Fibroblast of lung (primary cell): Measurements from ENCODE around the gene XRRA1. TPM values are rescaled to one million over a fixed set of nuclear protein-coding genes. Genes with fewer than 3 reads are reported as not detected.

ENCODE experiments used
- DNase-seq, 2 donors: peaks; one replicate each; pipeline versions ENCODE4 v3.0.0 to v3.0.0-alpha.2; 2010; ENCODE audit warnings: low read depth in 2 of 2
- H2AFZ ChIP-seq: 2 replicates; pipeline ENCODE4 v1.5.1; 2012; ENCODE audit warnings: low read length, control low read depth, inconsistent platforms
- H3K27ac ChIP-seq: 2 replicates; pipeline ENCODE4 v1.5.1; 2011; ENCODE audit warnings: low read length, control low read depth; ENCODE audit not compliant: insufficient read depth
- H3K27me3 ChIP-seq: 2 replicates; pipeline ENCODE4 v1.5.1; 2011; ENCODE audit warnings: mild to moderate bottlenecking, low read length; ENCODE audit not compliant: control insufficient read depth, insufficient read depth
- H3K36me3 ChIP-seq: 2 replicates; pipeline ENCODE4 v1.5.1; 2011; ENCODE audit warnings: low read length; ENCODE audit not compliant: control insufficient read depth, insufficient read depth
- H3K4me1 ChIP-seq: 2 replicates; pipeline ENCODE4 v1.5.1; 2011; ENCODE audit warnings: low read length; ENCODE audit not compliant: control insufficient read depth, insufficient read depth; ENCODE audit errors: extremely low read depth
- H3K4me2 ChIP-seq: 2 replicates; pipeline ENCODE4 v1.5.1; 2011; ENCODE audit warnings: low read length, control low read depth; ENCODE audit not compliant: insufficient read depth; ENCODE audit errors: extremely low read depth
- H3K4me3 ChIP-seq, 4 experiments: fragments of 200-600 bp in 1 of 4; sonication (generic) in 1 of 4; replicated peaks in 1 of 4; 2 replicates each; pipeline ENCODE4 v1.5.1; 2011 to 2016; ENCODE audit warnings: low read length in 4 of 4, low read depth in 3 of 4, mild to moderate bottlenecking in 3 of 4, control low read depth in 2 of 4, inconsistent platforms in 1 of 4, mixed read lengths in 1 of 4; ENCODE audit not compliant: insufficient read depth in 1 of 4; ENCODE audit errors: control extremely low read depth in 1 of 4
- H3K79me2 ChIP-seq: 2 replicates; pipeline ENCODE4 v1.5.1; 2012; ENCODE audit warnings: mild to moderate bottlenecking, low read length, inconsistent platforms; ENCODE audit not compliant: control insufficient read depth, insufficient read depth
- H3K9ac ChIP-seq: 2 replicates; pipeline ENCODE4 v1.5.1; 2011; ENCODE audit warnings: mild to moderate bottlenecking, low read length, control low read depth; ENCODE audit not compliant: insufficient read depth
- H3K9me3 ChIP-seq: 2 replicates; pipeline ENCODE4 v1.5.1; 2012; ENCODE audit warnings: low read depth, low read length; ENCODE audit not compliant: control insufficient read depth, insufficient read depth
- H4K20me1 ChIP-seq: 2 replicates; pipeline ENCODE4 v1.5.1; 2011; ENCODE audit warnings: low read length; ENCODE audit not compliant: control insufficient read depth, insufficient read depth; ENCODE audit errors: extremely low read depth
- CTCF ChIP-seq, 2 donors: IDR thresholded peaks in 1 of 2; conservative IDR thresholded peaks in 1 of 2; 1 replicate in 1 of 2; 2 replicates in 1 of 2; pipeline ENCODE4 v1.5.1; 2011 to 2012; ENCODE audit warnings: low read length in 2 of 2, control low read depth in 1 of 2, inconsistent platforms in 1 of 2, low read depth in 1 of 2, mild to moderate bottlenecking in 1 of 2
- EZH2 ChIP-seq: IDR thresholded peaks from 2 replicates; pipeline ENCODE4 v1.5.1; 2012; ENCODE audit warnings: low read length, control low read depth, mild to moderate bottlenecking; ENCODE audit errors: missing control alignments
- polyA plus RNA-seq, 2 donors: library from polyadenylated mRNA; depleted of rRNA in 1 of 2; stranded (reverse) in 1 of 2; unstranded in 1 of 2; fragments of >200 nt; gene quantifications; 2 replicates each; pipeline ENCODE4 v1.2.1, GENCODE V29; 2011 to 2012; ENCODE audit warnings: missing spikeins in 1 of 2
- total RNA-seq: library from RNA; depleted of rRNA; stranded (reverse); fragments of >200 nt; gene quantifications from 2 replicates; pipeline ENCODE4 v1.2.1, GENCODE V29; 2014

XRRA1 gene
- total and polyA plus RNA-seq, 2 donors (not counting 1 experiment from before 2014, with no cell fraction given): 5.0 to 8.6 TPM

DNA sequence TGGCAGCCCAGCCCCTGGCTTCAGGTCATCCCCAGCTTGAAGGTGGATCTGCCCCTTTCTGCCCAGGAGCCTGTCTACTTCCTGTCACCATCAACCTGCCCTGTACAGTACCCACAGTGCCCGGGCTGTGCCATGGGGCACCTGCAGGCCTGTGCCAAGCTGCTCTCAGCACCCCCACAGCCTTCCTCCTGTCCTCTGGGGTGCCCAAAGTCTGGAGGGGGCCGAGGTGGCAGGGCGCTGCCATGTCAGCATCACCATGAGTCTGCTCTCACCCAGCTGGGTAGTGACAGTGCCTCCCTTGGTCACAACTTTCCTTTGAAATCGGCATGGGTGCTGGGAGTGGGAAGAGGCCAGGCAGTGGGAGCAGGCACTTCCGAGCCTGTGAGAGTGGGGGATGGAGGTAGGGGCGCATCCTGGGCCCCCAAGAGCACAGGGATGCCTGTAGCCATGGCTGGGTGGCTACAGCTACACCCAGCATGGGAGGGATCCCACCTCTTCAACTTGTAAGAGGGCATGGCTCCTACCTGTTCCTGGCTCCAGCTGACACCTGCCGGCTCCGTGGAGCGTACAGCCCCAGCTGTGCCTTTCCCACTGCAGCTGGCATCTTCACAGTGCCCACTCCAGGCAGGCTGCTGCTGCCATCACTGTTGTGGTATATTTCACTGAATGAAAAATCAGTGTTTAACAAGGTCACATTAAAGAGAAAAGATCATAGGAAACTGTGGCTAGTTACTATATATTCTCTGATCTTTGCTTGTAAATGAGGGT lies 157.4 kb downstream of the XRRA1 start:
- H3K27me3 ChIP-seq: no peaks in the 10 kb centered on the region
- no peak overlapping the region for H2AFZ ChIP-seq
- no peaks in the 10 kb centered on the region for H4K20me1 ChIP-seq
- H3K4me2 ChIP-seq: no peak overlapping the region
- TF ChIP-seq EZH2 (no peak), CTCF (conservative IDR thresholded peaks at IDR 0.05 in 1 of 2, IDR thresholded peaks at IDR 0.05 in 1 of 2; ENCODE audit: low read depth in 1 of 2, low read length in 2 of 2) (no peak)
- H3K27ac ChIP-seq: no peak overlapping the region
- DNase-seq: no peak
- no peaks in the 10 kb centered on the region for H3K4me1 ChIP-seq
- peaks cover 16% of the 10 kb centered on the region for H3K36me3 ChIP-seq
- H3K9me3 ChIP-seq: no peaks in the 10 kb centered on the region
- H3K9ac ChIP-seq: no peak overlapping the region
- no peak overlapping the region for H3K4me3 ChIP-seq
- peaks cover 29% of the 10 kb centered on the region for H3K79me2 ChIP-seq

Other genes starting within 250 kb of the XRRA1 start
- gene CHRDL2, start 217.7 kb downstream of the XRRA1 start, total RNA-seq: not detected in 2 replicates
- not detected in 2 replicates for gene CHRDL2, start 217.7 kb downstream of the XRRA1 start, polyA plus RNA-seq
- 24.4 and 32.2 TPM in 2 replicates for gene RNF169, start 200.2 kb downstream of the XRRA1 start, total RNA-seq
- gene RNF169, start 200.2 kb downstream of the XRRA1 start, polyA plus RNA-seq: 11.6 and 12.3 TPM in 2 replicates
- gene SPCS2, start 175 bp upstream of the XRRA1 start, total RNA-seq: 9.2 and 11.7 TPM in 2 replicates
- 87.4 and 97.9 TPM in 2 replicates for gene SPCS2, start 175 bp upstream of the XRRA1 start, polyA plus RNA-seq
- gene NEU3, start 39.8 kb upstream of the XRRA1 start, total RNA-seq: 6.2 and 6.6 TPM in 2 replicates
- 4.6 and 5.0 TPM in 2 replicates for gene NEU3, start 39.8 kb upstream of the XRRA1 start, polyA plus RNA-seq
- gene OR2AT4, start 147.8 kb upstream of the XRRA1 start, total RNA-seq: not detected in 2 replicates
- not detected in 2 replicates for gene OR2AT4, start 147.8 kb upstream of the XRRA1 start, polyA plus RNA-seq
- under 0.01 TPM in 1 of 2 replicates, not detected in the other for gene SLCO2B1, start 202.0 kb upstream of the XRRA1 start, total RNA-seq
- gene SLCO2B1, start 202.0 kb upstream of the XRRA1 start, polyA plus RNA-seq: 0.09 TPM in 1 of 2 replicates, not detected in the other